Aorta (tissue), 5 donors: ENCODE measurements around the gene TMOD1. TPM values are rescaled to one million over a fixed set of nuclear protein-coding genes. Genes with fewer than 3 reads are reported as not detected.

Experiments
- ATAC-seq: fragments of 200-7000 bp; cut with Tn5 transposase; one replicate; pipeline ENCODE4 v1.9.1; 2022; ENCODE audit warnings: moderate library complexity; ENCODE audit not compliant: low FRiP score
- DNase-seq, 2 donors: peaks; one replicate each; pipeline ENCODE4 v3.0.0-alpha.2; 2020
- H3K27ac ChIP-seq, 2 donors: one replicate each; pipeline ENCODE4 v1.5.1; 2013; ENCODE audit warnings: low read length in 2 of 2, mild to moderate bottlenecking in 2 of 2, moderate library complexity in 2 of 2, control low read depth in 1 of 2, inconsistent platforms in 1 of 2, low read depth in 1 of 2
- H3K27me3 ChIP-seq, 2 donors: one replicate each; pipeline ENCODE4 v1.6.1; 2013; ENCODE audit warnings: control low read depth in 1 of 2, low read length in 1 of 2, mild to moderate bottlenecking in 1 of 2, moderate library complexity in 1 of 2; ENCODE audit not compliant: insufficient read depth in 2 of 2, control insufficient read depth in 1 of 2
- H3K36me3 ChIP-seq, 2 donors: one replicate each; pipeline ENCODE4 v1.6.1; 2013; ENCODE audit warnings: control low read depth in 1 of 2, low read length in 1 of 2, mild to moderate bottlenecking in 1 of 2; ENCODE audit not compliant: insufficient read depth in 2 of 2, control insufficient read depth in 1 of 2
- H3K4me1 ChIP-seq, 2 donors: one replicate each; pipeline ENCODE4 v1.6.1; 2013; ENCODE audit warnings: low read length in 2 of 2, control low read depth in 1 of 2, mild to moderate bottlenecking in 1 of 2, moderate library complexity in 1 of 2; ENCODE audit not compliant: insufficient read depth in 2 of 2, control insufficient read depth in 1 of 2
- H3K4me3 ChIP-seq, 2 donors: one replicate each; pipeline ENCODE4 v1.5.1; 2013; ENCODE audit warnings: low read length in 2 of 2, control low read depth in 1 of 2, mild to moderate bottlenecking in 1 of 2
- H3K9me3 ChIP-seq: one replicate; pipeline ENCODE4 v1.6.1; 2013; ENCODE audit warnings: mild to moderate bottlenecking, low read length; ENCODE audit not compliant: control insufficient read depth
- WGBS, 2 donors: extraction: QIAGEN DNeasy Blood & Tissue Kit; methylation state at CpG; one replicate each; pipeline ENCODE4 v1.1.7; 2013; 5-methylcytosine and 5-hydroxymethylcytosine counted together
- intact Hi-C, 2 donors: fragments of 100-400 bp; cut with DNase I; formaldehyde crosslinking; loops; one replicate each; pipeline versions ENCODE4 v1.14.2 to v1.15.0; 2022
- polyA plus RNA-seq, 2 donors: library from polyadenylated mRNA; stranded (reverse); fragments of 200-250 nt; gene quantifications; one replicate each; pipeline ENCODE4 v1.2.3, GENCODE V29; 2013
- total RNA-seq, 2 donors: library from RNA; stranded (reverse); fragmentation: NEBNext Ultra II Directional; extraction: Animal tissue kit (Norgen Biotek cat#: 25700); gene quantifications; one replicate each; pipeline ENCODE4 v1.2.1, GENCODE V29; 2021
- donor health status: healthy with polysubstance abuse.
- donor health status: Bipolar disorder and iron deficiency.
- donor health status: DM: no; HTN: no; CAD: no.
- donor health status: DM: no; HTN: no; CAD: no.
- donor health status: DM: yes; HTN: yes; CAD: no.

Gene TMOD1
- total and polyA plus RNA-seq, 4 donors, result 24.5 to 102 (median 41.4) TPM

- Histone ChIP-seq H3K4me3 (peak overlapping the region; percentile 71 to 100), H3K4me1 (peaks cover 0 to 5% of the 10 kb centered on the region in 2 donors), H3K36me3 (no peaks in the 10 kb centered on the region), H3K27ac (peak overlapping the region; percentile 3 to 52), H3K27me3 (no peaks in the 10 kb centered on the region), H3K9me3 (no peaks in the 10 kb centered on the region)
- ATAC-seq (peak; percentile 46), DNase-seq (no peak)
- intact Hi-C loops, result loop anchor here in 1 of 2 donors (10.0 kb wide), 1 partner anchor 92 kb away; no protein-coding TSS in a partner anchor
- 21% methylated on average over 49 of the region's 49 CpGs for WGBS, 2 donors
Measured at GRCh38 chr9:97502222-97502983, 937 bp downstream of the TMOD1 start.

- H3K4me1 ChIP-seq, result peaks cover 0 to 5% of the 10 kb centered on the region in 2 donors
- intact Hi-C loops, result loop anchor here in 1 of 2 donors (10.0 kb wide), 1 partner anchor 92 kb away; no protein-coding TSS in a partner anchor
- H3K4me3 ChIP-seq, result peak overlapping the region in 1 of 2 donors; percentile 100
- H3K27me3 ChIP-seq, result no peaks in the 10 kb centered on the region
- WGBS, 2 donors, result 88 to 90% methylated on average over 17 of the region's 17 CpGs
- DNase-seq (no peak), ATAC-seq (no peak)
- peak overlapping the region in 1 of 2 donors; percentile 5 for H3K27ac ChIP-seq
- no peaks in the 10 kb centered on the region for H3K36me3 ChIP-seq
- H3K9me3 ChIP-seq, result no peaks in the 10 kb centered on the region
Measured at GRCh38 chr9:97502984-97503861, 1.8 kb downstream of the TMOD1 start.

GRCh38 chr9:97503862-97504210, 2.4 kb downstream of the TMOD1 start:
- intact Hi-C loops, result loop anchor here in 1 of 2 donors (10.0 kb wide), 1 partner anchor 91 kb away; no protein-coding TSS in a partner anchor
- H3K9me3 ChIP-seq, result no peaks in the 10 kb centered on the region
- peak overlapping the region; percentile 50 to 61 for H3K27ac ChIP-seq
- no peak overlapping the region for H3K4me3 ChIP-seq
- WGBS, 2 donors, result 67 to 79% methylated on average over 1 of the region's 1 CpG
- no peaks in the 10 kb centered on the region for H3K36me3 ChIP-seq
- peaks cover 0 to 5% of the 10 kb centered on the region in 2 donors for H3K4me1 ChIP-seq
- H3K27me3 ChIP-seq, result no peaks in the 10 kb centered on the region
- no peak for ATAC-seq
- no peak for DNase-seq

GRCh38 chr9:97504381-97505216, 3.1 kb downstream of the TMOD1 start:
- Histone ChIP-seq H3K27me3 (no peaks in the 10 kb centered on the region), H3K4me3 (no peak overlapping the region), H3K36me3 (no peaks in the 10 kb centered on the region), H3K27ac (peak overlapping the region; percentile 50 to 61), H3K9me3 (no peaks in the 10 kb centered on the region), H3K4me1 (peaks cover 0 to 5% of the 10 kb centered on the region in 2 donors)
- intact Hi-C loops, result loop anchor here in 1 of 2 donors (10.0 kb wide), 1 partner anchor 90 kb away; no protein-coding TSS in a partner anchor
- DNase-seq (no peak), ATAC-seq (peak; percentile 53)
- 31 to 34% methylated on average over 8 of the region's 8 CpGs for WGBS, 2 donors

- ATAC-seq, result no peak
- 93 to 98% methylated on average over 3 of the region's 3 CpGs for WGBS, 2 donors
- Histone ChIP-seq H3K9me3 (no peaks in the 10 kb centered on the region), H3K4me3 (no peak overlapping the region), H3K36me3 (no peaks in the 10 kb centered on the region), H3K27ac (no peak overlapping the region), H3K27me3 (no peaks in the 10 kb centered on the region), H3K4me1 (peaks cover 0 to 9% of the 10 kb centered on the region in 2 donors)
- intact Hi-C loops, result loop anchor here in 1 of 2 donors (10.0 kb wide), 1 partner anchor 89 kb away; no protein-coding TSS in a partner anchor
- DNase-seq, result no peak
Measured at GRCh38 chr9:97505845-97506244, 4.4 kb downstream of the TMOD1 start.

GRCh38 chr9:97506306-97506705, 4.8 kb downstream of the TMOD1 start:
- DNase-seq, result no peak
- no peak overlapping the region for H3K4me3 ChIP-seq
- H3K36me3 ChIP-seq, result no peaks in the 10 kb centered on the region
- H3K9me3 ChIP-seq, result no peaks in the 10 kb centered on the region
- intact Hi-C loops, result loop anchor here in 1 of 2 donors (10.0 kb wide), 1 partner anchor 88 kb away; no protein-coding TSS in a partner anchor
- H3K27me3 ChIP-seq, result no peaks in the 10 kb centered on the region
- H3K4me1 ChIP-seq, result peaks cover 0 to 11% of the 10 kb centered on the region in 2 donors
- WGBS, 2 donors, result 86 to 90% methylated on average over 4 of the region's 4 CpGs
- no peak for ATAC-seq
- H3K27ac ChIP-seq, result no peak overlapping the region

- Histone ChIP-seq H3K9me3 (no peaks in the 10 kb centered on the region), H3K4me1 (peaks cover 0 to 11% of the 10 kb centered on the region in 2 donors), H3K4me3 (no peak overlapping the region), H3K27me3 (no peaks in the 10 kb centered on the region), H3K36me3 (no peaks in the 10 kb centered on the region), H3K27ac (no peak overlapping the region)
- WGBS, 2 donors, result 95 to 97% methylated on average over 1 of the region's 1 CpG
- intact Hi-C loops, result loop anchor here in 1 of 2 donors (10.0 kb wide), 1 partner anchor 88 kb away; no protein-coding TSS in a partner anchor
- DNase-seq (no peak), ATAC-seq (no peak)
Measured at GRCh38 chr9:97506787-97507186, 5.3 kb downstream of the TMOD1 start.
